ENCODE results near the gene GALNTL6.
"Not testable (repeated sequence)": the region's sequence is repeated elsewhere in the genome, so short reads cannot be mapped to it uniquely, and the experiment has no call there.

The GALNTL6 gene

DNA sequence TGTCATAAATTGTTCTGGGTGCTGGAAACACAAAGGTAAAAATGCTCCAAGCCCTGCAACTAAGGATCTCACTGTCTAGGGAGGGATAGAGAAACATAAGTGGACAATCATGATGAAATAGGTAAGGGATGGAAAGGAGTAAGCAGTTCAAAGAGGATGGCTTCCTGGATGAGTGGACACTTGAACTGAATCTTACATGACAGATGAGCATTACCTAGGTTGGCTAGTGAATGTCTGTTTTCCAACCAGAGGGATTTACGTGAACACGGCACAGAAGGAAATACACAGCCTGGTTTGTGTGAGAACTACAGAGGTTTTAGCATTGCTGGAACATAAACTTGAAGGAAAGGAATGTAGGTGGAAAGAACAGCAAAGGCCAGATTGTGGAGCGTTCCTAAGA, 1205.2 kb downstream of the GALNTL6 start:
- no peak for DNase-seq (ENCODE audit: low read depth)
- no peak for TF ChIP-seq CTCF (IDR thresholded peaks at IDR 0.05; ENCODE audit: control insufficient read depth, insufficient read depth, low read depth, low read length, missing control alignments)
- H3K4me3 ChIP-seq (ENCODE audit: control insufficient read depth, low read depth, low read length): no peak overlapping the region

DNA sequence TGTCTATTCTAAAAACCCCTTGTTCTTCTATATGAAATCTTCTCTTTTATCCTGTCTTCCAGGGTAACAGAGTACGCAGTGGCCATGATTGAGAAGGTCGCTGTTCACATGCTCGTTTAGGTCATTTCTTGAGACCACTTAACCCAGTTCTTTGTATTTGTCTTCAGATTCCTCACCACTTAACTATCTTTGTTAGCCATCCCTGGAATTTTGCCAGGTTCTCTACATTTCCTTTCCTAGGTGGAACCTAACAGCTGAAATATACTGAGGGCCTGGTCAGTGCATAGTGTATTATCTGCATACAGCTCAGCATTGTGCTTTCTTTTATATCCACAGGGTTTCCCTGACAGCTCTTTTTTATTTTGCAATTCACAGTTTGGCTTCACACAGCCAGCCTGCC, 1206.5 kb downstream of the GALNTL6 start:
- DNase-seq (ENCODE audit: low read depth): no peak
- no peak overlapping the region for H3K4me3 ChIP-seq (ENCODE audit: control insufficient read depth, low read depth, low read length)
- no peak for TF ChIP-seq CTCF (IDR thresholded peaks at IDR 0.05; ENCODE audit: control insufficient read depth, insufficient read depth, low read depth, low read length, missing control alignments)

- DNase-seq (ENCODE audit: low read depth); H3K4me3 ChIP-seq (ENCODE audit: control insufficient read depth, low read depth, low read length): not testable (repeated sequence)
Measured at GRCh38 chr4:173021746-173022573, 1208.8 kb downstream of the GALNTL6 start.

DNA sequence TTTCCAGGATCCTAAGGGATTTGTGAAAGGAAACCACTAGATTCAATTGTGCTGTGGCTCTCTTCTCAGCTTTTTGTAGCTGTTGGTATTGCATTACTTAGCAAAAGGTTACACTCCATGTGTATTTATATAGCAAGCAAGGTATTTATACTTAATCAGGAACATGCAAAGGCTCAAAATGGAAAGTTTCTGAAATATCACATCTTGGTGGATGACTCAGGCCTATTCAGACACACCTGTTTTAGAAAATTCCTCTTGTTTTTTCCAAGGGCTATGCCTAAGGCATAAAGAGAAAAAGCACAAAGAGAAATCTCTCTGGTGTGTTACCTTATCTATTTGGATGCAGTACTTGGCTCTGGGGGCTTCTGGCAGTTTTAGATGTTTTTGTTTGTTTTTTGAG, 1211.0 kb downstream of the GALNTL6 start:
- TF ChIP-seq CTCF (IDR thresholded peaks at IDR 0.05; ENCODE audit: control insufficient read depth, insufficient read depth, low read depth, low read length, missing control alignments): no peak
- no peak overlapping the region for H3K4me3 ChIP-seq (ENCODE audit: control insufficient read depth, low read depth, low read length)
- DNase-seq (ENCODE audit: low read depth): no peak

DNA sequence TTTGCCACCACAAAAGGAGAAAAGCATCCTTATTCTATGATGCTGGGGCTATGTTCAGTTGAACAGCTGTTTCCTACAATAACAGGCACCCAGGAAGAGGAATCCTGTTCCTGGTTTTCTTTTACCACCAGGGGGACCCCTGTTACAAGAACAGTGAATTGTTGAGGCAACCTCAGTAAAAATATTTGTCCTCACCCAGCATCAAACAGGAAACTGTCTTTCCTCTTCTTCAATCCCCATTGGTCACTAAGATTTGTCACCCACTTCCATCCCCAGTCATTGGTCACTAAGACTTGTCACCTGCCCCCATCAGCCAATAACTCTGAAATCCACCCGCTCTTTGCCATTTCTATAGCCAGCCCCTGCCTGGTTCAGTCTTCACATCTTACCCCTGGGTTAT, 1211.9 kb downstream of the GALNTL6 start:
- no peak overlapping the region for H3K4me3 ChIP-seq (ENCODE audit: control insufficient read depth, low read depth, low read length)
- peak; percentile 75 for TF ChIP-seq CTCF (IDR thresholded peaks at IDR 0.05; ENCODE audit: control insufficient read depth, insufficient read depth, low read depth, low read length, missing control alignments)
- DNase-seq (ENCODE audit: low read depth): peak; percentile 42

- H3K4me3 ChIP-seq (ENCODE audit: control insufficient read depth, low read depth, low read length): no peak overlapping the region
- DNase-seq (ENCODE audit: low read depth): no peak
- no peak for TF ChIP-seq CTCF (IDR thresholded peaks at IDR 0.05; ENCODE audit: control insufficient read depth, insufficient read depth, low read depth, low read length, missing control alignments)
Measured at GRCh38 chr4:173037242-173037641, 1224.0 kb downstream of the GALNTL6 start.

GRCh38 chr4:173038192-173038896, 1225.1 kb downstream of the GALNTL6 start:
- no peak for TF ChIP-seq CTCF (IDR thresholded peaks at IDR 0.05; ENCODE audit: control insufficient read depth, insufficient read depth, low read depth, low read length, missing control alignments)
- no peak overlapping the region for H3K4me3 ChIP-seq (ENCODE audit: control insufficient read depth, low read depth, low read length)
- DNase-seq (ENCODE audit: low read depth): no peak
